Activated CD4-positive, alpha-beta T cell treated with anti-CD3 and anti-CD28 coated beads for 4 hours (primary cell): ENCODE measurements around the gene PLEKHM2.
A peak's percentile ranks its signal among the peaks of the same experiment; 100 is the strongest.

Source experiments
- DNase-seq, 2 donors: peaks; one replicate each; pipeline ENCODE4 v3.0.0-alpha.2; 2020

Gene PLEKHM2

GRCh38 chr1:15728937-15729657 is 45.0 kb downstream of the PLEKHM2 start:
- DNase-seq = no peak

GRCh38 chr1:15730423-15730822 is 46.3 kb downstream of the PLEKHM2 start:
- DNase-seq = no peak

GRCh38 chr1:15730936-15731335 is 46.8 kb downstream of the PLEKHM2 start:
- DNase-seq = no peak

- DNase-seq = no peak
Measured at GRCh38 chr1:15731735-15732685, 47.9 kb downstream of the PLEKHM2 start.

- DNase-seq = no peak
Measured at GRCh38 chr1:15732686-15733081, 48.6 kb downstream of the PLEKHM2 start.

GRCh38 chr1:15733218-15733725 is 49.2 kb downstream of the PLEKHM2 start:
- DNase-seq = no peak

GRCh38 chr1:15733726-15734226 is 49.7 kb downstream of the PLEKHM2 start:
- no peak for DNase-seq

GRCh38 chr1:15734296-15734695 is 50.2 kb downstream of the PLEKHM2 start:
- no peak for DNase-seq

GRCh38 chr1:15734901-15735300 is 50.8 kb downstream of the PLEKHM2 start:
- DNase-seq = no peak

GRCh38 chr1:15735304-15736037 is 51.4 kb downstream of the PLEKHM2 start:
- DNase-seq = no peak

GRCh38 chr1:15736038-15736891 is 52.1 kb downstream of the PLEKHM2 start, which contains the start of gene SLC25A34:
Gene SLC25A34, plus strand, starts transcription at chr1:15736258. Its CDS starts 228 bp downstream, at chr1:15736486.
- no peak for DNase-seq

- no peak for DNase-seq
Measured at GRCh38 chr1:15736892-15737261, 52.8 kb downstream of the PLEKHM2 start.

GRCh38 chr1:15737324-15738319 is 53.5 kb downstream of the PLEKHM2 start:
- no peak for DNase-seq

- DNase-seq = no peak
Measured at GRCh38 chr1:15738416-15739113, 54.4 kb downstream of the PLEKHM2 start.

GRCh38 chr1:15739259-15739658 is 55.1 kb downstream of the PLEKHM2 start:
- no peak for DNase-seq

GRCh38 chr1:15739745-15740144 is 55.6 kb downstream of the PLEKHM2 start:
- DNase-seq = no peak

- DNase-seq = peak; percentile 57 to 62
Measured at GRCh38 chr1:15740924-15741850, 57.1 kb downstream of the PLEKHM2 start.

- no peak for DNase-seq
Measured at GRCh38 chr1:15742339-15742801, 58.2 kb downstream of the PLEKHM2 start, which contains the start of gene TMEM82. Gene TMEM82, plus strand, starts transcription at chr1:15742499. Its CDS starts 61 bp downstream, at chr1:15742560.
